ENCODE data around the gene ZSCAN26.

DNA sequence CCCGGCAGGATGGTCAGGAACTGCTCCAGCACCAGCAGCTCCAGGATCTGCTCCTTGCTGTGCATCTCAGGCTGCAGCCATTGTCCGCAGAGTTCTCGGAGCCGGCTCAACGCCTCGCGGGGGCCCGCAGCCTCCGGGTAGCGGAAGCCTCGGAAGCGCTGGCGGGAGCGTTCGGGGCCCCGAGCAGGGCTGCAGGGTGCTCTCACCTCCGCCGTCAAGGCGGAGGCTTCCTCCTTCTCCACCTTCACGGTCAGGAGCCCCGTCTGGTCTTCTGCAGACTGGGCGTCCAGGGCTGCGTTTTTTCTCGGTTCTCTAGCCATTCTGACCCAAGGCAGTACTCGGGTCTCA lies 15.3 kb upstream of the ZSCAN26 start:
- TF ChIP-seq CTCF (IDR thresholded peaks at IDR 0.05; ENCODE audit: low read depth, low read length, poor library complexity, severe bottlenecking) (no peak), EZH2phosphoT487 (IDR thresholded peaks at IDR 0.05; ENCODE audit: borderline replicate concordance, low read length) (no peak)

Measured in DOHH2 (cell line).